T-helper 1 cell treated with Interleukin-12 subunit alpha and Interleukin-12 subunit beta and Interleukin-4 antibody, amounts not matched to agents 30 ng/mL and 1 ng/mL, for 36 hours (primary cell): Measurements from ENCODE around the gene ST6GALNAC4. TPM values are rescaled to one million over a fixed set of nuclear protein-coding genes. Genes with fewer than 3 reads are reported as not detected.

Experiments used
- intact Hi-C: fragments of 100-400 bp; cut with micrococcal nuclease; formaldehyde crosslinking; loops from one replicate; pipeline ENCODE4 v1.15.1; 2024
- total RNA-seq: library from RNA; stranded (reverse); gene quantifications from 2 replicates; pipeline ENCODE4 v1.2.3, GENCODE V29; 2022

The ST6GALNAC4 gene
- total RNA-seq, 1 donor from 2014 or later = 28.4 TPM

GRCh38 chr9:127896395-127897192 is 20.2 kb downstream of the ST6GALNAC4 start:
- intact Hi-C loops = no loop called here

- intact Hi-C loops = no loop called here
Observed at GRCh38 chr9:127895811-127896210, 21.0 kb downstream of the ST6GALNAC4 start.

GRCh38 chr9:127893392-127893791 is 23.4 kb downstream of the ST6GALNAC4 start:
- intact Hi-C loops = no loop called here

- intact Hi-C loops = no loop called here
Observed at GRCh38 chr9:127892831-127893230, 24.0 kb downstream of the ST6GALNAC4 start.

- intact Hi-C loops = no loop called here
Observed at GRCh38 chr9:127890053-127890452, 26.8 kb downstream of the ST6GALNAC4 start.

- intact Hi-C loops = no loop called here
Observed at GRCh38 chr9:127887792-127888191, 29.0 kb downstream of the ST6GALNAC4 start.

GRCh38 chr9:127886401-127886972 is 30.4 kb downstream of the ST6GALNAC4 start:
- intact Hi-C loops = no loop called here

- intact Hi-C loops = no loop called here
Observed at GRCh38 chr9:127885508-127886281, 31.1 kb downstream of the ST6GALNAC4 start.

- intact Hi-C loops = loop anchor here (5.0 kb wide), 1 partner anchor 32 kb away; the partner anchor contains the start of gene ST6GALNAC4
Observed at GRCh38 chr9:127884976-127885490, 31.8 kb downstream of the ST6GALNAC4 start.

- intact Hi-C loops = loop anchor here (5.0 kb wide), 1 partner anchor 33 kb away; the partner anchor contains the start of gene ST6GALNAC4
Observed at GRCh38 chr9:127884427-127884911, 32.4 kb downstream of the ST6GALNAC4 start.

- intact Hi-C loops = loop anchor here (5.0 kb wide), 1 partner anchor 33 kb away; the partner anchor contains the start of gene ST6GALNAC4
Observed at GRCh38 chr9:127883959-127884358, 32.9 kb downstream of the ST6GALNAC4 start.

GRCh38 chr9:127881715-127882114 is 35.1 kb downstream of the ST6GALNAC4 start:
- intact Hi-C loops = loop anchor here (5.0 kb wide), 1 partner anchor 36 kb away; the partner anchor contains the start of gene ST6GALNAC4

- intact Hi-C loops = loop anchor here (5.0 kb wide), 1 partner anchor 37 kb away; the partner anchor contains the start of gene ST6GALNAC4
Observed at GRCh38 chr9:127880143-127880542, 36.7 kb downstream of the ST6GALNAC4 start.

GRCh38 chr9:127878652-127879390 is 38.0 kb downstream of the ST6GALNAC4 start:
- intact Hi-C loops = no loop called here

- intact Hi-C loops = no loop called here
Observed at GRCh38 chr9:127878001-127878651, 38.7 kb downstream of the ST6GALNAC4 start.

GRCh38 chr9:127877566-127877998 is 39.3 kb downstream of the ST6GALNAC4 start, which contains the start of gene AK1:
Gene AK1 (minus strand): TSS chr9:127877675. CDS start chr9:127874617, 3,058 bp downstream.
- intact Hi-C loops = no loop called here

- intact Hi-C loops = no loop called here
Observed at GRCh38 chr9:127876764-127877562, 39.9 kb downstream of the ST6GALNAC4 start.

GRCh38 chr9:127876026-127876763 is 40.6 kb downstream of the ST6GALNAC4 start:
- intact Hi-C loops = no loop called here
